ENCODE data around the gene TIAM1. TPM values are rescaled to one million over a fixed set of nuclear protein-coding genes. Genes with fewer than 3 reads are reported as not detected.

The TIAM1 gene
- total and polyA plus RNA-seq, 2 of the 8 experiments (the other 6 are each of a cell fraction or from before 2014, with no cell fraction given), result 10.1 to 30.7 TPM

- Histone ChIP-seq H2BK120ac (replicated peaks; ENCODE audit: low read depth, low read length) (no peak overlapping the region), H3K79me2 (ENCODE audit: control insufficient read depth in 1 of 2, insufficient read depth in 2 of 2, low read length in 2 of 2) (no peaks in the 10 kb centered on the region), H4K5ac (ENCODE audit: insufficient read length, low read depth, low read length) (no peak overlapping the region), H2BK5ac (ENCODE audit: low read depth, low read length) (no peak overlapping the region), H3K14ac (ENCODE audit: insufficient read length) (no peak overlapping the region), H3K9me3 (ENCODE audit: insufficient read depth in 2 of 2, low read depth in 1 of 2, low read length in 1 of 2) (no peaks in the 10 kb centered on the region), H3K9ac (replicated peaks in 1 of 4; ENCODE audit: extremely low read depth in 1 of 4, low read depth in 3 of 4, low read length in 3 of 4) (no peak overlapping the region), H3K4me1 (replicated peaks in 1 of 4; ENCODE audit: control insufficient read depth in 3 of 4, insufficient read depth in 4 of 4, low read length in 3 of 4) (peaks cover 0 to 5% (median 1%) of the 10 kb centered on the region in 4 experiments; a peak in 3 of 7 replicates), H2BK12ac (ENCODE audit: low read depth, low read length) (no peak overlapping the region), H3K4me2 (ENCODE audit: insufficient read depth in 1 of 2, low read depth in 2 of 2, low read length in 2 of 2) (no peak overlapping the region), H3K56ac (replicated peaks; ENCODE audit: insufficient read length, low read depth, low read length) (no peak overlapping the region), H3K79me1 (ENCODE audit: low read depth, low read length) (no peaks in the 10 kb centered on the region), H3K4me3 (ENCODE audit: extremely low read depth in 1 of 4, insufficient read depth in 2 of 4, low read depth in 3 of 4, low read length in 4 of 4) (no peak overlapping the region), H4K8ac (ENCODE audit: extremely low read depth, insufficient read depth, low read length) (no peak overlapping the region), H2BK20ac (ENCODE audit: low read length) (no peak overlapping the region), H3K27ac (ENCODE audit: low read depth, low read length) (no peak overlapping the region), H3K23ac (ENCODE audit: insufficient read length) (no peak overlapping the region), H3K4ac (replicated peaks; ENCODE audit: insufficient read length, low read depth, low read length) (no peak overlapping the region), H3K18ac (ENCODE audit: extremely low read depth, low read length) (no peak overlapping the region), H3K36me3 (ENCODE audit: control insufficient read depth in 2 of 4, insufficient read depth in 4 of 4, low read length in 3 of 4) (no peaks in the 10 kb centered on the region), H2BK15ac (ENCODE audit: low read length) (no peak overlapping the region; the same call in 1 of the 2 replicates), H2AFZ (ENCODE audit: low read length) (no peak overlapping the region), H4K91ac (replicated peaks; ENCODE audit: insufficient read length, low read length) (no peak overlapping the region), H2AK5ac (ENCODE audit: low read depth, low read length) (no peak overlapping the region), H3K27me3 (replicated peaks in 1 of 4; ENCODE audit: control insufficient read depth in 3 of 4, extremely low read depth in 1 of 4, insufficient read depth in 3 of 4, low read length in 3 of 4) (no peaks in the 10 kb centered on the region), H4K20me1 (replicated peaks in 1 of 2; ENCODE audit: control insufficient read depth in 1 of 2, insufficient read depth in 2 of 2, low read length in 2 of 2) (no peaks in the 10 kb centered on the region), H3K23me2 (ENCODE audit: low read depth, low read length) (peaks cover 10% of the 10 kb centered on the region)
- TF ChIP-seq SP4 (IDR thresholded peaks at IDR 0.05; ENCODE audit: low read length), result no peak
- TF ChIP-seq CHD2 (IDR thresholded peaks at IDR 0.05; ENCODE audit: low read length), result no peak
- no peak for TF ChIP-seq CTCF (IDR thresholded peaks at IDR 0.05; ENCODE audit: control extremely low read depth in 1 of 3, insufficient read depth in 1 of 3, low read depth in 1 of 3, low read length in 3 of 3)
- no peak for TF ChIP-seq SP1 (IDR thresholded peaks at IDR 0.05; ENCODE audit: low read depth, low read length)
- no peak for TF ChIP-seq EZH2 (IDR thresholded peaks at IDR 0.05; ENCODE audit: low read depth, low read length, severe bottlenecking)
- TF ChIP-seq GABPA (IDR thresholded peaks at IDR 0.05; ENCODE audit: borderline replicate concordance, insufficient read depth, low read length), result no peak
- no peak for TF ChIP-seq JUN (IDR thresholded peaks at IDR 0.05; ENCODE audit: low read depth, low read length)
- no peak for TF ChIP-seq TAF1 (IDR thresholded peaks at IDR 0.05; ENCODE audit: low read depth, low read length)
- no peak for TF ChIP-seq HDAC6 (IDR thresholded peaks at IDR 0.05; ENCODE audit: low read depth, low read length)
- no peak for TF ChIP-seq TBP (IDR thresholded peaks at IDR 0.05; ENCODE audit: low read depth, low read length)
- TF ChIP-seq CBX8 (IDR thresholded peaks at IDR 0.05; ENCODE audit: borderline replicate concordance, low read depth, low read length), result no peak
- no peak for TF ChIP-seq JUND (IDR thresholded peaks at IDR 0.05; ENCODE audit: low read length)
- no peak for TF ChIP-seq PHF8 (conservative IDR thresholded peaks at IDR 0.05; ENCODE audit: low read depth, low read length)
- ChIA-PET POLR2A (ENCODE audit: partially characterized antibody) (interaction anchor here (0.6 kb wide), 1 partner anchor 167 kb away, joined by 6 read pairs; no protein-coding TSS in a partner anchor), CTCF (ENCODE audit: partially characterized antibody) (interaction anchor here (0.7 to 2.5 kb wide), 18 partner anchors 9 to 832 kb away, joined by 3 to 10 read pairs (median 4); no protein-coding TSS in a partner anchor)
- FAIRE-seq (no peak), DNase-seq (ENCODE audit: low read depth in 1 of 2, low spot score in 2 of 2) (no peak)
- WGBS, 2 experiments (ENCODE audit: extremely low coverage in 1 of 2, insufficient coverage in 1 of 2, insufficient read length in 1 of 2, insufficient replicate concordance in 2 of 2, low coverage in 1 of 2, low lambda C conversion rate in 2 of 2, missing lambda C conversion rate in 1 of 2), result 91% methylated on average over 7 of the region's 7 CpGs; no CpG with 5 or more reads in 1 of the 2 experiments
Observed at GRCh38 chr21:31348188-31348587, 4.1 kb upstream of the TIAM1 start.
